H9 (cell line): ENCODE measurements around the gene PDK4. TPM values are rescaled to one million over a fixed set of nuclear protein-coding genes. Genes with fewer than 3 reads are reported as not detected.
"Not testable (repeated sequence)": the region's sequence is repeated elsewhere in the genome, so short reads cannot be mapped to it uniquely, and the experiment has no call there.

Source experiments
- DNase-seq: peaks from one replicate; pipeline ENCODE4 v3.0.0-alpha.2; 2017
- H2AFZ ChIP-seq: one replicate; pipeline ENCODE4 v1.6.1; 2013; ENCODE audit warnings: mild to moderate bottlenecking, low read length, control low read depth, moderate library complexity
- H2AK5ac ChIP-seq: 2 replicates; pipeline ENCODE4 v1.6.1; 2013; ENCODE audit warnings: low read length, control low read depth, mixed read lengths; ENCODE audit not compliant: insufficient read length
- H2BK120ac ChIP-seq: one replicate; pipeline ENCODE4 v1.6.1; 2013; ENCODE audit warnings: low read depth, mild to moderate bottlenecking, low read length, control low read depth, inconsistent platforms; ENCODE audit not compliant: poor library complexity, severe bottlenecking
- H2BK12ac ChIP-seq: 2 replicates; pipeline ENCODE4 v1.6.1; 2013; ENCODE audit warnings: low read length, control low read depth, mixed read lengths, low read depth; ENCODE audit not compliant: insufficient read length
- H2BK15ac ChIP-seq: 2 replicates; pipeline ENCODE4 v1.6.1; 2013; ENCODE audit warnings: low read depth, low read length, control low read depth
- H2BK20ac ChIP-seq: one replicate; pipeline ENCODE4 v1.6.1; 2013; ENCODE audit warnings: low read depth, mild to moderate bottlenecking, low read length, control low read depth, inconsistent platforms; ENCODE audit not compliant: poor library complexity, severe bottlenecking
- H2BK5ac ChIP-seq: 2 replicates; pipeline ENCODE4 v1.6.1; 2013; ENCODE audit warnings: low read length, control low read depth, mixed read lengths; ENCODE audit not compliant: insufficient read length
- H3K14ac ChIP-seq: 2 replicates; pipeline ENCODE4 v1.6.1; 2013; ENCODE audit warnings: low read length, control low read depth; ENCODE audit not compliant: insufficient read depth
- H3K18ac ChIP-seq: 2 replicates; pipeline ENCODE4 v1.6.1; 2013; ENCODE audit warnings: low read depth, mild to moderate bottlenecking, mixed read lengths, low read length, control low read depth; ENCODE audit not compliant: insufficient read length
- H3K23ac ChIP-seq: 2 replicates; pipeline ENCODE4 v1.6.1; 2013; ENCODE audit warnings: low read length, control low read depth, mixed read lengths, low read depth; ENCODE audit not compliant: insufficient read length
- H3K23me2 ChIP-seq: 2 replicates; pipeline ENCODE4 v1.6.1; 2013; ENCODE audit warnings: low read depth, mild to moderate bottlenecking, mixed read lengths, low read length, control low read depth; ENCODE audit not compliant: insufficient read length, poor library complexity, severe bottlenecking
- H3K27ac ChIP-seq: 2 replicates; pipeline ENCODE4 v1.5.1; 2013; ENCODE audit warnings: low read length, control low read depth, mixed read lengths, low read depth; ENCODE audit not compliant: insufficient read length
- H3K27me3 ChIP-seq: 2 replicates; pipeline ENCODE4 v1.6.1; 2013; ENCODE audit warnings: low read length, control low read depth, inconsistent platforms; ENCODE audit not compliant: insufficient read depth
- H3K4ac ChIP-seq: 2 replicates; pipeline ENCODE4 v1.6.1; 2013; ENCODE audit warnings: low read depth, mild to moderate bottlenecking, control low read depth, inconsistent platforms, low read length, moderate library complexity
- H3K4me1 ChIP-seq: 2 replicates; pipeline ENCODE4 v1.6.1; 2013; ENCODE audit warnings: low read length, control low read depth, inconsistent platforms; ENCODE audit not compliant: insufficient read depth
- H3K4me2 ChIP-seq: 2 replicates; pipeline ENCODE4 v1.6.1; 2013; ENCODE audit warnings: low read length, control low read depth, mixed read lengths; ENCODE audit not compliant: insufficient read length, insufficient read depth
- H3K56ac ChIP-seq: 2 replicates; pipeline ENCODE4 v1.6.1; 2013; ENCODE audit warnings: low read depth, mild to moderate bottlenecking, mixed read lengths, low read length, control low read depth; ENCODE audit not compliant: insufficient read length
- H3K79me1 ChIP-seq: 2 replicates; pipeline ENCODE4 v1.6.1; 2013; ENCODE audit warnings: low read depth, mild to moderate bottlenecking, moderate library complexity, low read length, control low read depth, inconsistent platforms; ENCODE audit not compliant: insufficient read depth, poor library complexity, severe bottlenecking
- H3K79me2 ChIP-seq: 2 replicates; pipeline ENCODE4 v1.6.1; 2013; ENCODE audit warnings: low read length, control low read depth, inconsistent platforms; ENCODE audit not compliant: insufficient read depth
- H3K9ac ChIP-seq: 2 replicates; pipeline ENCODE4 v1.6.1; 2013; ENCODE audit warnings: low read length, control low read depth, mixed read lengths; ENCODE audit not compliant: insufficient read length; ENCODE audit errors: extremely low read depth
- H3K9me3 ChIP-seq: one replicate; pipeline ENCODE4 v1.6.1; 2013; ENCODE audit warnings: low read depth, low read length, inconsistent platforms; ENCODE audit not compliant: control insufficient read depth
- H3T11ph ChIP-seq: one replicate; pipeline ENCODE4 v1.6.1; 2013; ENCODE audit warnings: mild to moderate bottlenecking, low read length, control low read depth, inconsistent platforms
- H4K20me1 ChIP-seq: one replicate; pipeline ENCODE4 v1.6.1; 2013; ENCODE audit not compliant: control insufficient read depth, insufficient read length, insufficient read depth
- H4K5ac ChIP-seq: 2 replicates; pipeline ENCODE4 v1.6.1; 2013; ENCODE audit warnings: low read depth, mild to moderate bottlenecking, mixed read lengths, low read length, control low read depth; ENCODE audit not compliant: insufficient read length
- H4K8ac ChIP-seq: replicated peaks from 2 replicates; pipeline ENCODE4 v1.6.1; 2013; ENCODE audit warnings: low read length, control low read depth, mixed read lengths, low read depth; ENCODE audit not compliant: insufficient read length
- H4K91ac ChIP-seq: 2 replicates; pipeline ENCODE4 v1.6.1; 2013; ENCODE audit warnings: low read depth, mild to moderate bottlenecking, moderate library complexity, mixed read lengths, low read length, control low read depth; ENCODE audit not compliant: insufficient read length
- H3K27ac Mint-ChIP-seq, 3 experiments: 2 replicates in 2 of 3; 3 replicates in 1 of 3; pipeline ENCODE4 v1.8.0; 2020 to 2021; ENCODE audit warnings: mixed read lengths in 3 of 3, mild to moderate bottlenecking in 1 of 3, moderate library complexity in 1 of 3
- H3K27me3 Mint-ChIP-seq: 2 replicates; pipeline ENCODE4 v1.8.0; 2021; ENCODE audit warnings: low read depth, mild to moderate bottlenecking, moderate library complexity, mixed read lengths
- H3K36me3 Mint-ChIP-seq, 3 experiments: 2 replicates in 2 of 3; 3 replicates in 1 of 3; pipeline ENCODE4 v1.8.0; 2020 to 2021; ENCODE audit warnings: low read depth in 3 of 3, mixed read lengths in 3 of 3; ENCODE audit not compliant: insufficient read depth in 1 of 3
- H3K4me1 Mint-ChIP-seq, 2 experiments: 2 replicates each; pipeline ENCODE4 v1.8.0; 2020; ENCODE audit warnings: mixed read lengths in 2 of 2
- H3K4me3 Mint-ChIP-seq, 2 experiments: 2 replicates in 1 of 2; 3 replicates in 1 of 2; pipeline ENCODE4 v1.8.0; 2020 to 2021; ENCODE audit warnings: mild to moderate bottlenecking in 2 of 2, mixed read lengths in 2 of 2, moderate library complexity in 1 of 2
- H3K9me3 Mint-ChIP-seq, 2 experiments: 2 replicates in 1 of 2; 3 replicates in 1 of 2; pipeline ENCODE4 v1.8.0; 2020; ENCODE audit warnings: mild to moderate bottlenecking in 2 of 2, mixed read lengths in 2 of 2, moderate library complexity in 1 of 2
- WGBS: extraction: QIAGEN DNeasy Blood & Tissue Kit; methylation state at CpG from one replicate; pipeline ENCODE4 v1.1.7; 2013; ENCODE audit warnings: missing lambda C conversion rate, low lambda C conversion rate, mixed read lengths; ENCODE audit not compliant: insufficient read length; ENCODE audit errors: extremely low coverage; 5-methylcytosine and 5-hydroxymethylcytosine counted together
- total RNA-seq: library from RNA; stranded (reverse); gene quantifications from 2 replicates; pipeline ENCODE4 v1.2.1, GENCODE V29; 2021

PDK4 gene
- total RNA-seq, 1 experiment from 2014 or later: not detected

DNA sequence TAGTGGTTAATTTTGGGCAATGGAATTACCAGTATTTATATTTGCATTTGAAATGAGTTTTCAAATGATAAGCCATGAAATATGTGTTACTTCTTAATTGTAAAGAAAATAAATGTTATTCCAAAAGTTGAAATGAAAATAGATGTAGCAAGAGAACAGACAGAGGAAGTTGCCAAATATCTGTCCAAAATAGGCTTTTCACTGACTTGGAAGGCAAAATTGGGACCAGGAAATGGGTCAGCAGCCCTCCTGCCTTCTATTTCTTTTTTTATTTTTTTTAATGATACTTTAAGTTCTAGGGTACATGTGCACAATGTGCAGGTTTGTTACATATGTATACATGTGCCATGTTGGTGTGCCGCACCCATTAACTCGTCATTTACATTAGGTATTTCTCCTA, 8.1 kb upstream of the PDK4 start:
- not testable (repeated sequence) for H3K14ac ChIP-seq, H2BK120ac ChIP-seq, H2BK5ac ChIP-seq, H3K27me3 ChIP-seq, H4K8ac ChIP-seq, H2BK15ac ChIP-seq, H2BK12ac ChIP-seq, H3K9me3 ChIP-seq, H3K36me3 Mint-ChIP-seq, H3K79me2 ChIP-seq, H3K23me2 ChIP-seq, H4K5ac ChIP-seq, H3K4ac ChIP-seq, H4K91ac ChIP-seq, H3T11ph ChIP-seq, H2AFZ ChIP-seq, H3K4me1 ChIP-seq, H3K9ac ChIP-seq, H3K27ac Mint-ChIP-seq, H3K4me3 Mint-ChIP-seq, H3K18ac ChIP-seq, DNase-seq, H2AK5ac ChIP-seq, H3K56ac ChIP-seq, H3K4me2 ChIP-seq, H3K27ac ChIP-seq, H2BK20ac ChIP-seq, H3K79me1 ChIP-seq, H3K23ac ChIP-seq, H4K20me1 ChIP-seq
- Mint-ChIP-seq H3K9me3 (peaks cover 7 to 15% of the 10 kb centered on the region in 2 experiments; a peak in 3 of 5 replicates), H3K27me3 (peaks cover 67% of the 10 kb centered on the region), H3K4me1 (peaks cover 9 to 11% of the 10 kb centered on the region in 2 experiments)
- whole genome bisulfite sequencing: no CpG with 5 or more reads among the region's 2 CpGs
